Stimulated activated CD8-positive, alpha-beta memory T cell treated with anti-CD3 and anti-CD28 coated beads, Interleukin-2, amount 100 ng/mL, for 1 hour (primary cell): Measurements from ENCODE around the gene OAS3.
"Not testable (repeated sequence)": the region's sequence is repeated elsewhere in the genome, so short reads cannot be mapped to it uniquely, and the experiment has no call there.

ENCODE experiments used
- DNase-seq, 2 donors: peaks; one replicate each; pipeline ENCODE4 v3.0.0-alpha.2; 2020; ENCODE audit warnings: low read depth in 2 of 2

The OAS3 gene

DNA sequence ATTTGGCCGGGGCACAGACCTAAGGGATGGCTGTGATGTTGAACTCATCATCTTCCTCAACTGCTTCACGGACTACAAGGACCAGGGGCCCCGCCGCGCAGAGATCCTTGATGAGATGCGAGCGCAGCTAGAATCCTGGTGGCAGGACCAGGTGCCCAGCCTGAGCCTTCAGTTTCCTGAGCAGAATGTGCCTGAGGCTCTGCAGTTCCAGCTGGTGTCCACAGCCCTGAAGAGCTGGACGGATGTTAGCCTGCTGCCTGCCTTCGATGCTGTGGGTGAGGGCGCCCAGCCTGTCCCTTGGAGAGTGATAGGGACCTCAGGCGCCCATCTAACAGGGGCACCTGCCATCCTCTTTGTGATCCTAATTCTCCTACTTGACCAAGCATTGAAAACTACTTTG lies 12.4 kb downstream of the OAS3 start:
- no peak for DNase-seq

- not testable (repeated sequence) for DNase-seq
Observed at GRCh38 chr12:112957125-112957524, 18.9 kb downstream of the OAS3 start.

GRCh38 chr12:112961074-112961473 lies 22.8 kb downstream of the OAS3 start:
- no peak for DNase-seq

DNA sequence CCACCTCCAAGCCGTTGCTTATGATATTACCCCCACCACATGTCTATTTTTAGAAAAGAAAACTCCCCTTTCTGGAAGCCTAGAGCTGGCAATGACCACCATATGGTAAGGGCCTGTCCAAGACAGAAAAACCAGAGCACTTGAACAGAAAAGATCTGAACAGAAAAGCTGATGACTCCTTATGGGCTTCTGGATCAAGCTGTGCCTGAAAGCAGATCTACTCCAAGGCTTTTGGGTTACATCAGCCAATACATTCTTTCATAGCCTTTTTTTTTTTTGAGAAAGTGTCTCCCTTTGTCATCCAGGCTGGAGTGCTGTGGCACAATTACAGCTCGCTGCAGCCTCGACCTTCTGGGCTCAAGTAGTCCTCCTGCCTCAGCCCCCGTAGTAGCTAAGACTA lies 23.3 kb downstream of the OAS3 start:
- DNase-seq, result no peak

GRCh38 chr12:112962561-112962960 lies 24.3 kb downstream of the OAS3 start:
- DNase-seq, result no peak

GRCh38 chr12:112963227-112963861 lies 25.1 kb downstream of the OAS3 start:
- DNase-seq, result no peak

DNA sequence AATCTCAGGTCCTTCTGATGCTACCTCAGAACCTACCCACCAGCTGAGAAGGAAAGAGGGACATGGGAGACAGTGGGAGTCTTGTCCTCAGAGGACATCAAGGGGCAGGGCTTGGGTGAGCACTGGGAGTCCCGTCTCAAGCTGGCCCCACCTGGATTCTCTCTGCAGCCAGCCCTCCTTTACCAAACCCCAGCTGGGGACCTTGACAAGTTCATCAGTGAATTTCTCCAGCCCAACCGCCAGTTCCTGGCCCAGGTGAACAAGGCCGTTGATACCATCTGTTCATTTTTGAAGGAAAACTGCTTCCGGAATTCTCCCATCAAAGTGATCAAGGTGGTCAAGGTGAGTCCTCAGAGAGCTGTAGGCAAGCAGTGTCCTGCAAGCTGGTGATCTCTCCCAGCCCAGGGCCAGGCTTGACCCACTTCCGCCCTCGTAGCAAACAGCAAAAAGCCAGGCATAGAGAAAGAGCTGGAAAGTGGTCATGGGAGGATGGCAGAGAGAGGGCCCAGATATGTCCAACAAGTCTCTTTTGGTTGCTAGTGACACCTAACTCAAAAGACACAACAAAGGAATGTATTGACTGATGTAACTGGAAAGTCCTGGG lies 25.9 kb downstream of the OAS3 start:
- DNase-seq, result no peak

DNA sequence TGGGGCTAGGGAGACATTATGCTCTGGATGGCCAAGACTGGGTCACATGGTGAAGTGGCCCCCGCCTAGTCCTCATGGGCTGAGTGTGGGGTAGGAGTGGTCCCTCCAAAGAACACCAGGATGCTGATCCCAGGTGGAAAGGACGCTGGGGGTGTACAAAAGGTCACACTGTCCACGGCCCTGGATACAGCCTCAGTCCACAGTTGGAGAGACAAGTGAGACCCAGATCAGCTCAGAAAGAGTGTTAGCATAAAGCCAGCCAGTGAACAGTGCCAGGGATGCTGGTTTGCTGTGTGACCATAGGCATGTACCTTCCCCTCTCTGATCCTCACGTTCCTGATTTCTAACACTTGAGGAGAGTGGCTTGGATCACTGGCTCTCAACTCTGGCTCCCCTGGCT lies 26.6 kb downstream of the OAS3 start:
- no peak for DNase-seq

DNA sequence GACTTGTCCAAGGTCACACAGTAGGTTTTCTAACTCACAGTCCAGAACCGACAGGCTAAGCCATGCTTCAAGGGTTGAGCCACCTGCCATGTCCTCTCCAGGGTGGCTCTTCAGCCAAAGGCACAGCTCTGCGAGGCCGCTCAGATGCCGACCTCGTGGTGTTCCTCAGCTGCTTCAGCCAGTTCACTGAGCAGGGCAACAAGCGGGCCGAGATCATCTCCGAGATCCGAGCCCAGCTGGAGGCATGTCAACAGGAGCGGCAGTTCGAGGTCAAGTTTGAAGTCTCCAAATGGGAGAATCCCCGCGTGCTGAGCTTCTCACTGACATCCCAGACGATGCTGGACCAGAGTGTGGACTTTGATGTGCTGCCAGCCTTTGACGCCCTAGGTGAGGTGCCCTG lies 27.4 kb downstream of the OAS3 start:
- DNase-seq, result no peak

DNA sequence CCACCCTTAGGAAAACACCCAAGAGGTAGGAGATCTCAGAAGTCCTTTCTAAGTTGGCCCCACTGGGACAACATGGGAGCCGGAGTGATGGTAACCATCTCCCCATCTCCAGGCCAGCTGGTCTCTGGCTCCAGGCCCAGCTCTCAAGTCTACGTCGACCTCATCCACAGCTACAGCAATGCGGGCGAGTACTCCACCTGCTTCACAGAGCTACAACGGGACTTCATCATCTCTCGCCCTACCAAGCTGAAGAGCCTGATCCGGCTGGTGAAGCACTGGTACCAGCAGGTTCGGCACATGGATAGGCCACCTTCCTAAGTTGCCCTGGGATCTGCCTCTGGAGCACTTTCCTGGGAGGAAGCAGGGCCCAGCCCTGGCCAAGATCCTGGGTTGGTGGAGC lies 29.0 kb downstream of the OAS3 start:
- no peak for DNase-seq

DNA sequence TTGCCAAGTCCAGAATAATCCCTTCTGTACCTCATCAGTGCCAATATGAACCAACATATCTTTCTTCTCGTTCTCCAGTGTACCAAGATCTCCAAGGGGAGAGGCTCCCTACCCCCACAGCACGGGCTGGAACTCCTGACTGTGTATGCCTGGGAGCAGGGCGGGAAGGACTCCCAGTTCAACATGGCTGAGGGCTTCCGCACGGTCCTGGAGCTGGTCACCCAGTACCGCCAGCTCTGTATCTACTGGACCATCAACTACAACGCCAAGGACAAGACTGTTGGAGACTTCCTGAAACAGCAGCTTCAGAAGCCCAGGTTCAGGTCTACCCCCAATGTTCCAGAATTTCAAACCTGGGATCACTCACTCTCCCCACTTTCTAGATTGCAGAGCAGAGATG lies 29.6 kb downstream of the OAS3 start:
- DNase-seq, result no peak

GRCh38 chr12:112969547-112970306 lies 31.5 kb downstream of the OAS3 start:
- DNase-seq, result no peak

DNA sequence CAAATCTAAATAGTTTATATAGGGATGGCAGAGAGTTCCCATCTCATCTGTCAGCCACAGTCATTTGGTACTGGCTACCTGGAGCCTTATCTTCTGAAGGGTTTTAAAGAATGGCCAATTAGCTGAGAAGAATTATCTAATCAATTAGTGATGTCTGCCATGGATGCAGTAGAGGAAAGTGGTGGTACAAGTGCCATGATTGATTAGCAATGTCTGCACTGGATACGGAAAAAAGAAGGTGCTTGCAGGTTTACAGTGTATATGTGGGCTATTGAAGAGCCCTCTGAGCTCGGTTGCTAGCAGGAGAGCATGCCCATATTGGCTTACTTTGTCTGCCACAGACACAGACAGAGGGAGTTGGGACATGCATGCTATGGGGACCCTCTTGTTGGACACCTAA lies 32.1 kb downstream of the OAS3 start:
- no peak for DNase-seq

GRCh38 chr12:112971248-112971647 lies 33.0 kb downstream of the OAS3 start:
- DNase-seq, result no peak

DNA sequence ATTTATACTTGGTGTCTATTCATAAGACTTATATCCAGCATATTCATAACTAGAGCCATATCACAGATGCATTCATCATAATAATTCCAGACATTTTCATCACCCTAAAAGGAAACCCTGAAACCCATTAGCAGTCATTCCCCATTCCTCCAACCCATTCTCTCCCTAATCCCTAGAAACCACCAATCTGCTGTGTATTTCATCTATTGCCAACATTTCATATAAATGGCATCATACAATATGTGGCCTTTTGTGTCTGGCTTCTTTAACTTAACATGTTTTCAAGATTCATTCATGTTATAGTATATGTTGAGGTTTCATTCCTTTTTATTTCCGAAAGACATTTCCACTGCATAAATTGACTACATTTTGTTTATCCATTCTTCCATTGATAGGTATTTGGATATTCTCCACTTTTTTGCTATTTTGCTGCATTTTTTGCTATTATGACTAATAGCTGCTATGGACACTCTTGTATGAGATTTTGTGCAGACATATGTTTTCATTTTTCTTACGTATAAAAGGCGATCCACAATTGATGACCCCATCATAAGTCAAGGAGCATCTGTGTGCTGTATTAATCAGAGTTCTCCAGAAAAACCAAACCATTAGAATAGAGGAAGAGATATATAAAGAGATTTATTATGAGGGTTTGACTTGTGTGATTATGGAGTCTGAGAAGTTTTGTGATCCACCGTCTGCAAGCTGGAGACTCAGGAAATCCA lies 34.9 kb downstream of the OAS3 start:
- DNase-seq, result no peak

DNA sequence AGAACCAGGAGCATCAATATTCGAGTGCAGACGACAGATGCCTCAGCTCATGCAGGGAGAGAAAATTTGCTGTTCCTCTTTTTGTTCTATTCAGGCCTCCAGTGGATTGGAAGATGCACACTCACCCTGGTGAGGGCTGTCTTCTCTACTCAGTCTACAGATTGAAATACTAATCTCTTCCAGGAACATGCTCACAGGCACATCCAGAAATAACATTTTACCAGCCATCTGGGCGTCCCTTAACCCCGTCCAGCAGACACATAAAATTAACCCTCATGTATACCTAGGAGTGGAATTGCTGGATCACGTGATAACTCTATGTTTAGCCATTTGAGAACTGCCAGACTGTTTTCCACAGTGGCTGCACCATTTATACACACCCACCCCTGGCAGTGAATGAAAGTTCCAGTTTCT lies 35.6 kb downstream of the OAS3 start:
- no peak for DNase-seq

GRCh38 chr12:112974904-112975303 lies 36.6 kb downstream of the OAS3 start:
- no peak for DNase-seq

GRCh38 chr12:112977139-112977538 lies 38.9 kb downstream of the OAS3 start:
- DNase-seq, result no peak

GRCh38 chr12:112977641-112978040 lies 39.4 kb downstream of the OAS3 start:
- no peak for DNase-seq

DNA sequence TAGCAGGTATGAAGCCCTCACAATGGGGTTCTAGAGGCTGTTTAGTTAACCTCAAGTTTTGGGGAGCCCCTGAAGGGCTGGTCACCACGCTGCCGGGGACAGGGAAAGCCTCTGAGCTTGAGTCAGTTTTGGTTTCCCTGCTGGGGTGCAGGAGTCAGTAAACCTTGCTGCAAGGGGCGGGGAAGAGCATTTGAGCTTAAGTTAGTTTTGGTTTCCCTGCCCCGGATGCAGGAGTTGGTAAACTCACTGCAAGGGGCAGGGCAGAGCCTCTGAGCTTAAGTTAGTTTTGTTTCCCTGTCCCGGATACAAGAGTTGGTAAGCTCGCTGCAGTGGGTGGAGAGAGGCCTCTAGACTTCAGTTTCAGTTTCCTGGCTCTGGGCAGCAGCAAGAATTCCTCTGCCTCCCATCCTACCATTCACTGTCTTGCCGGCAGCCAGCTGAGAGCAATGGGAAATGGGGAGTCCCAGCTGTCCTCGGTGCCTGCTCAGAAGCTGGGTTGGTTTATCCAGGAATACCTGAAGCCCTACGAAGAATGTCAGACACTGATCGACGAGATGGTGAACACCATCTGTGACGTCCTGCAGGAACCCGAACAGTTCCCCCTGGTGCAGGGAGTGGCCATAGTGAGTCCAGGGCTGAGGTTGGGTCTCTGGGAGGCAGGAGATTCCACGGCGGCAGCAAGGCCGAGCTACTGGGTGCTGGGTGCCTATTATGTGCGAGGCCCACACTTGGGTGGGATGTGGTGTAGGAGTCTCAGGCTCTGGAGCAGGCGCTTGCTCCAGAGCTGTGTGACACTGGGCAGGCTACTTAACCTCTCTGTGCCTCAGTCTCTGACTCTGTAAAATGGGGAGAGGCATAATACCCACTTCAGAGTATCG lies 40.1 kb downstream of the OAS3 start, which contains the start of gene OAS2:
OAS2 (plus strand) TSS at position 357 of the 878 bp plus-strand sequence; CDS start at position 447, 90 bp downstream.
- DNase-seq, result peak; percentile 47 to 62

GRCh38 chr12:112979041-112979680 lies 40.9 kb downstream of the OAS3 start:
- peak in 1 of 2 donors; percentile 21 for DNase-seq
